ENCODE data around the gene AATK.

DNA sequence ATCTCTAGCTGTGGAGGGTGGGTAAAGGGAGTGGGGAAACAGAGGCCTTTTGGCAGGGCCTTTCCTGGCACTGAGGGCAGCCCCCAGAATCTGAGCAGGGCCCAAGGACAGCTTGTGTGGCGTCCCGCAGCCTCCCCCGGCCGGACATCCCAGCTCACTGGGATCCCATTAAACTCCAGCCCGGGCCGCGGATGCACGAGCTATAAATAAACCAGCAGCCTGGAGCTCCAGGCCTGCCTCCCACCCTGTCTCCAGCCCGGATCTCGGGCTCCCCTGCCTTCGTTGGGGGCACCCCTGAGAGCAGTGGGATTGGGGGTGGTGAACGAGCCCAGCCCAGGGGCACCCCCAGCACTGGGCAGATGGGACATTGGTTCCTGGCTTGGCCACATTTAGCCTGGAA lies 13.8 kb upstream of the AATK start:
- no peak for TF ChIP-seq CTCF (IDR thresholded peaks at IDR 0.05)
- TF ChIP-seq POLR2A (IDR thresholded peaks at IDR 0.05), result no peak

Data from adrenal gland (tissue), 5 donors.